Activated naive CD4-positive, alpha-beta T cell (primary cell): ENCODE results near the gene ZNF419.

Experiments
- DNase-seq, 4 experiments: peaks; one replicate each; lab custom pipeline; 2025; lab: John Stamatoyannopoulos, UW

The ZNF419 gene

DNA sequence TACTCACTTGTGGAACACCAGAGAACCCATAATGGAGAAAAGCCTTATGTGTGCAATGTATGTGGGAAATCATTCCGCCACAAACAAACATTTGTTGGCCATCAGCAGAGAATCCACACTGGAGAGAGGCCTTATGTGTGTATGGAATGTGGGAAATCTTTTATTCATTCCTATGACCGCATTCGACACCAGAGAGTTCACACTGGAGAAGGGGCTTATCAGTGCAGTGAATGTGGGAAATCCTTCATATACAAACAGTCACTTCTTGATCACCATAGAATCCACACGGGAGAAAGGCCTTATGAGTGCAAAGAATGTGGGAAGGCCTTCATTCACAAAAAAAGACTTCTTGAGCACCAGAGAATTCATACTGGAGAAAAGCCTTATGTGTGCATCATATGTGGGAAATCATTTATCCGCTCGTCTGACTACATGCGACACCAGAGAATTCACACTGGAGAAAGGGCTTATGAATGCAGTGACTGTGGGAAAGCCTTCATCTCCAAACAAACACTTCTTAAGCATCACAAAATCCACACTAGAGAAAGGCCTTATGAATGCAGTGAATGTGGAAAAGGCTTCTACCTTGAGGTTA lies 50.5 kb downstream of the ZNF419 start:
- no peak for DNase-seq
